Suprapubic skin (tissue), 4 donors: Measurements from ENCODE around the gene ARHGEF7. TPM values are rescaled to one million over a fixed set of nuclear protein-coding genes. Genes with fewer than 3 reads are reported as not detected.

Experiments used
- DNase-seq, 2 donors: peaks; one replicate each; pipeline ENCODE4 v3.0.0-alpha.2; 2019; ENCODE audit warnings: low spot score in 2 of 2
- H3K27ac ChIP-seq: fragments of 200-600 bp; sonication (generic); one replicate; pipeline ENCODE4 v1.5.1; 2019
- H3K27me3 ChIP-seq: fragments of 200-600 bp; sonication (generic); one replicate; pipeline ENCODE4 v1.5.1; 2019
- H3K36me3 ChIP-seq: fragments of 200-600 bp; sonication (generic); one replicate; pipeline ENCODE4 v1.5.1; 2019
- H3K4me1 ChIP-seq: fragments of 200-600 bp; sonication (generic); one replicate; pipeline ENCODE4 v1.5.1; 2019
- H3K4me3 ChIP-seq: fragments of 200-600 bp; sonication (generic); one replicate; pipeline ENCODE4 v1.5.1; 2019; ENCODE audit warnings: mild to moderate bottlenecking
- H3K9me3 ChIP-seq: fragments of 200-600 bp; sonication (generic); one replicate; pipeline ENCODE4 v1.5.1; 2019
- CTCF ChIP-seq, 2 donors: fragments of 200-600 bp in 1 of 2; fragments of 450-650 bp in 1 of 2; sonication (generic) in 1 of 2; IDR thresholded peaks; one replicate each; pipeline ENCODE4 v1.5.1; 2016 to 2019; ENCODE audit warnings: antibody characterized with exemption in 2 of 2, mild to moderate bottlenecking in 1 of 2, moderate library complexity in 1 of 2
- EP300 ChIP-seq: sonication (generic); formaldehyde crosslinking; IDR thresholded peaks from one replicate; pipeline ENCODE4 v1.6.1; 2017; ENCODE audit warnings: antibody characterized with exemption
- POLR2A ChIP-seq, 2 donors: fragments of 450-650 bp; IDR thresholded peaks; one replicate each; pipeline ENCODE4 v1.6.1; 2017; ENCODE audit warnings: antibody characterized with exemption in 2 of 2, mild to moderate bottlenecking in 2 of 2, moderate library complexity in 2 of 2
- POLR2AphosphoS5 ChIP-seq, 3 donors: sonication (generic); formaldehyde crosslinking; IDR thresholded peaks; one replicate each; pipeline ENCODE4 v1.6.1; 2017; ENCODE audit warnings: antibody characterized with exemption in 3 of 3
- WGBS: methylation state at CpG from one replicate; pipeline ENCODE4 v1.1.5; 2018; 5-methylcytosine and 5-hydroxymethylcytosine counted together
- total RNA-seq, 4 donors: library from RNA; depleted of rRNA; stranded (reverse); fragments of >200 nt; gene quantifications; one replicate each; pipeline ENCODE4 v1.1.0, GENCODE V29; 2016

Gene ARHGEF7
- total RNA-seq, 4 donors from 2014 or later: 72.1 to 210 (median 99.6) TPM

- H3K36me3 ChIP-seq: no peaks in the 10 kb centered on the region
- H3K9me3 ChIP-seq: no peaks in the 10 kb centered on the region
- peaks cover 36% of the 10 kb centered on the region for H3K27me3 ChIP-seq
- H3K4me1 ChIP-seq: peaks cover 34% of the 10 kb centered on the region
- DNase-seq: no peak
- peak overlapping the region; percentile 34 for H3K27ac ChIP-seq
- TF ChIP-seq CTCF (IDR thresholded peaks at IDR 0.05) (no peak), EP300 (no peak), POLR2A (IDR thresholded peaks at IDR 0.05) (no peak), POLR2AphosphoS5 (IDR thresholded peaks at IDR 0.05) (no peak)
- 83% methylated on average over 9 of the region's 9 CpGs for WGBS
- no peak overlapping the region for H3K4me3 ChIP-seq
Measured at GRCh38 chr13:111118898-111119607, 3.9 kb downstream of the ARHGEF7 start.

GRCh38 chr13:111119966-111120365 lies 4.9 kb downstream of the ARHGEF7 start:
- H3K4me1 ChIP-seq: peaks cover 33% of the 10 kb centered on the region
- H3K9me3 ChIP-seq: no peaks in the 10 kb centered on the region
- H3K27me3 ChIP-seq: peaks cover 27% of the 10 kb centered on the region

GRCh38 chr13:111120422-111120821 lies 5.3 kb downstream of the ARHGEF7 start:
- TF ChIP-seq CTCF (IDR thresholded peaks at IDR 0.05): no peak
- TF ChIP-seq POLR2AphosphoS5 (IDR thresholded peaks at IDR 0.05): no peak
- no peak for TF ChIP-seq EP300
- no peak for TF ChIP-seq POLR2A (IDR thresholded peaks at IDR 0.05)
- H3K9me3 ChIP-seq: no peaks in the 10 kb centered on the region
- H3K27me3 ChIP-seq: peaks cover 26% of the 10 kb centered on the region
- no peak overlapping the region for H3K4me3 ChIP-seq
- H3K27ac ChIP-seq: no peak overlapping the region
- WGBS: 75% methylated on average over 12 of the region's 12 CpGs
- H3K4me1 ChIP-seq: peaks cover 32% of the 10 kb centered on the region
- no peak for DNase-seq
- H3K36me3 ChIP-seq: no peaks in the 10 kb centered on the region

More at GRCh38 chr13:111119966-111120365, 4.9 kb downstream of the ARHGEF7 start:
- no peak for DNase-seq
- Histone ChIP-seq H3K27ac (no peak overlapping the region), H3K4me3 (no peak overlapping the region), H3K36me3 (no peaks in the 10 kb centered on the region)
- TF ChIP-seq EP300 (no peak), CTCF (IDR thresholded peaks at IDR 0.05) (no peak), POLR2AphosphoS5 (IDR thresholded peaks at IDR 0.05) (no peak), POLR2A (IDR thresholded peaks at IDR 0.05) (no peak)

GRCh38 chr13:111120913-111121312 lies 5.8 kb downstream of the ARHGEF7 start:
- Histone ChIP-seq H3K27ac (no peak overlapping the region), H3K4me3 (no peak overlapping the region), H3K9me3 (no peaks in the 10 kb centered on the region), H3K36me3 (no peaks in the 10 kb centered on the region), H3K4me1 (peaks cover 27% of the 10 kb centered on the region), H3K27me3 (peaks cover 21% of the 10 kb centered on the region)
- TF ChIP-seq POLR2A (IDR thresholded peaks at IDR 0.05) (no peak), POLR2AphosphoS5 (IDR thresholded peaks at IDR 0.05) (no peak), CTCF (IDR thresholded peaks at IDR 0.05) (no peak), EP300 (no peak)
- no peak for DNase-seq
- WGBS: 86% methylated on average over 7 of the region's 8 CpGs

- WGBS: 75% methylated on average over 16 of the region's 16 CpGs
- no peaks in the 10 kb centered on the region for H3K36me3 ChIP-seq
- H3K9me3 ChIP-seq: no peaks in the 10 kb centered on the region
- DNase-seq: no peak
- peaks cover 15% of the 10 kb centered on the region for H3K27me3 ChIP-seq
- H3K4me3 ChIP-seq: no peak overlapping the region
- H3K27ac ChIP-seq: no peak overlapping the region
- TF ChIP-seq EP300: no peak
- no peak for TF ChIP-seq CTCF (IDR thresholded peaks at IDR 0.05)
- no peak for TF ChIP-seq POLR2AphosphoS5 (IDR thresholded peaks at IDR 0.05)
- no peak for TF ChIP-seq POLR2A (IDR thresholded peaks at IDR 0.05)
- H3K4me1 ChIP-seq: peaks cover 23% of the 10 kb centered on the region
Measured at GRCh38 chr13:111121506-111121905, 6.4 kb downstream of the ARHGEF7 start.
